ENCODE measurements around the gene DISP2. TPM values are rescaled to one million over a fixed set of nuclear protein-coding genes. Genes with fewer than 3 reads are reported as not detected.
A peak's percentile ranks its signal among the peaks of the same experiment; 100 is the strongest.

DISP2 gene, protein sequence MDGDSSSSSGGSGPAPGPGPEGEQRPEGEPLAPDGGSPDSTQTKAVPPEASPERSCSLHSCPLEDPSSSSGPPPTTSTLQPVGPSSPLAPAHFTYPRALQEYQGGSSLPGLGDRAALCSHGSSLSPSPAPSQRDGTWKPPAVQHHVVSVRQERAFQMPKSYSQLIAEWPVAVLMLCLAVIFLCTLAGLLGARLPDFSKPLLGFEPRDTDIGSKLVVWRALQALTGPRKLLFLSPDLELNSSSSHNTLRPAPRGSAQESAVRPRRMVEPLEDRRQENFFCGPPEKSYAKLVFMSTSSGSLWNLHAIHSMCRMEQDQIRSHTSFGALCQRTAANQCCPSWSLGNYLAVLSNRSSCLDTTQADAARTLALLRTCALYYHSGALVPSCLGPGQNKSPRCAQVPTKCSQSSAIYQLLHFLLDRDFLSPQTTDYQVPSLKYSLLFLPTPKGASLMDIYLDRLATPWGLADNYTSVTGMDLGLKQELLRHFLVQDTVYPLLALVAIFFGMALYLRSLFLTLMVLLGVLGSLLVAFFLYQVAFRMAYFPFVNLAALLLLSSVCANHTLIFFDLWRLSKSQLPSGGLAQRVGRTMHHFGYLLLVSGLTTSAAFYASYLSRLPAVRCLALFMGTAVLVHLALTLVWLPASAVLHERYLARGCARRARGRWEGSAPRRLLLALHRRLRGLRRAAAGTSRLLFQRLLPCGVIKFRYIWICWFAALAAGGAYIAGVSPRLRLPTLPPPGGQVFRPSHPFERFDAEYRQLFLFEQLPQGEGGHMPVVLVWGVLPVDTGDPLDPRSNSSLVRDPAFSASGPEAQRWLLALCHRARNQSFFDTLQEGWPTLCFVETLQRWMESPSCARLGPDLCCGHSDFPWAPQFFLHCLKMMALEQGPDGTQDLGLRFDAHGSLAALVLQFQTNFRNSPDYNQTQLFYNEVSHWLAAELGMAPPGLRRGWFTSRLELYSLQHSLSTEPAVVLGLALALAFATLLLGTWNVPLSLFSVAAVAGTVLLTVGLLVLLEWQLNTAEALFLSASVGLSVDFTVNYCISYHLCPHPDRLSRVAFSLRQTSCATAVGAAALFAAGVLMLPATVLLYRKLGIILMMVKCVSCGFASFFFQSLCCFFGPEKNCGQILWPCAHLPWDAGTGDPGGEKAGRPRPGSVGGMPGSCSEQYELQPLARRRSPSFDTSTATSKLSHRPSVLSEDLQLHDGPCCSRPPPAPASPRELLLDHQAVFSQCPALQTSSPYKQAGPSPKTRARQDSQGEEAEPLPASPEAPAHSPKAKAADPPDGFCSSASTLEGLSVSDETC (N-terminal part only)
- total RNA-seq = 1 to 10 TPM in 2 of 6 donors, under 1 TPM in 4; under 0.01 to 3.5 (median 0.13) TPM

DNA sequence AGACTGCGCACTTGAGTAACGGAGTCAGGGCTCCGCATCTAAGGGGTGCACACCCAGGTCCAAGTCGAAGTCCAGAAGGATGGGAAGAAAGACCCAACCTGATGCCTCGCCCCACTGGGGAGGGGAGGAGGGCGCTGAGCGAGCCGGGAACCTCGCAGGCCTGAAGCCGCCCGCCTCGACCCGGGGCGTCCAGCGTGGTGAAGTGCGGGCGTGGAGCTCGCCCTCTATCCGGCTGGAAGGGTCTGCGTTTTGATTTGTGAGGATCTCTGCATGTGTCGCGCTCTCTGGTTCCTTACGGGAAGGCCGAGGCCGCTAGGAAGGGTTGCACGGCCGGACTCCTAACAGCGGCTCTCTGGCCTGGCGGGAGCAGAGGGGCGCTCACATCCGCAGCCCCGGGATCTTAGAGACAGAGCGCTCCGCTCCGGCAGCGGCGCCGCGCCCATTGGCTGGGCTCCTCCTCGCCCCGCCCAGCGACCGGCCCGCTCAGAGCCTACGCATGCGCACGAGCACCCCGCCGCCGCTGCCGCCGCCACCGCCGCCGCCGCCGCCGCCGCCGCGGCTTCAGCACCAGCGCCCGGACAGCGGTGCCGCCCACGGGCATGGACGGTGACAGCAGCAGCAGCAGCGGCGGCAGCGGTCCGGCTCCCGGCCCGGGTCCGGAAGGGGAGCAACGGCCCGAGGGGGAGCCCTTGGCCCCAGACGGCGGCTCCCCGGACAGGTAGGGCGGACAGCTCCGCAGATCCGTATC, at the start of gene DISP2:
TSS of gene DISP2 (plus strand) at position 497 of the 748 bp plus-strand sequence. CDS start at position 600, 103 bp downstream.
- no peak for TF ChIP-seq POLR2AphosphoS5 (IDR thresholded peaks at IDR 0.05)
- TF ChIP-seq, protein P1, sequence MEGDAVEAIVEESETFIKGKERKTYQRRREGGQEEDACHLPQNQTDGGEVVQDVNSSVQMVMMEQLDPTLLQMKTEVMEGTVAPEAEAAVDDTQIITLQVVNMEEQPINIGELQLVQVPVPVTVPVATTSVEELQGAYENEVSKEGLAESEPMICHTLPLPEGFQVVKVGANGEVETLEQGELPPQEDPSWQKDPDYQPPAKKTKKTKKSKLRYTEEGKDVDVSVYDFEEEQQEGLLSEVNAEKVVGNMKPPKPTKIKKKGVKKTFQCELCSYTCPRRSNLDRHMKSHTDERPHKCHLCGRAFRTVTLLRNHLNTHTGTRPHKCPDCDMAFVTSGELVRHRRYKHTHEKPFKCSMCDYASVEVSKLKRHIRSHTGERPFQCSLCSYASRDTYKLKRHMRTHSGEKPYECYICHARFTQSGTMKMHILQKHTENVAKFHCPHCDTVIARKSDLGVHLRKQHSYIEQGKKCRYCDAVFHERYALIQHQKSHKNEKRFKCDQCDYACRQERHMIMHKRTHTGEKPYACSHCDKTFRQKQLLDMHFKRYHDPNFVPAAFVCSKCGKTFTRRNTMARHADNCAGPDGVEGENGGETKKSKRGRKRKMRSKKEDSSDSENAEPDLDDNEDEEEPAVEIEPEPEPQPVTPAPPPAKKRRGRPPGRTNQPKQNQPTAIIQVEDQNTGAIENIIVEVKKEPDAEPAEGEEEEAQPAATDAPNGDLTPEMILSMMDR (IDR thresholded peaks at IDR 0.05) = peak in 3 of 6 experiments; percentile 10 to 28 (median 12)
- TF ChIP-seq EP300 (IDR thresholded peaks at IDR 0.05) = no peak
- TF ChIP-seq POLR2A (IDR thresholded peaks at IDR 0.05) = no peak
- no peaks in the 10 kb centered on the region for H3K27me3 ChIP-seq
- 9 to 15% methylated on average over 18 to 21 of the region's 82 CpGs for WGBS, 2 donors
- peak within 1 kb of the TSS; percentile 25 to 63 (median 54) for H3K4me3 ChIP-seq
- H3K4me1 ChIP-seq = peaks cover 9 to 19% (median 16%) of the 10 kb centered on the region in 4 donors
- no peak within 1 kb of the TSS for H3K27ac ChIP-seq
- H3K36me3 ChIP-seq = no peaks in the 10 kb centered on the region
- ATAC-seq (ENCODE audit: low FRiP score in 2 of 2) (peak; percentile 76 to 96), DNase-seq (peak; percentile 87 to 99)
- H3K9me3 ChIP-seq = no peaks in the 10 kb centered on the region

DNA sequence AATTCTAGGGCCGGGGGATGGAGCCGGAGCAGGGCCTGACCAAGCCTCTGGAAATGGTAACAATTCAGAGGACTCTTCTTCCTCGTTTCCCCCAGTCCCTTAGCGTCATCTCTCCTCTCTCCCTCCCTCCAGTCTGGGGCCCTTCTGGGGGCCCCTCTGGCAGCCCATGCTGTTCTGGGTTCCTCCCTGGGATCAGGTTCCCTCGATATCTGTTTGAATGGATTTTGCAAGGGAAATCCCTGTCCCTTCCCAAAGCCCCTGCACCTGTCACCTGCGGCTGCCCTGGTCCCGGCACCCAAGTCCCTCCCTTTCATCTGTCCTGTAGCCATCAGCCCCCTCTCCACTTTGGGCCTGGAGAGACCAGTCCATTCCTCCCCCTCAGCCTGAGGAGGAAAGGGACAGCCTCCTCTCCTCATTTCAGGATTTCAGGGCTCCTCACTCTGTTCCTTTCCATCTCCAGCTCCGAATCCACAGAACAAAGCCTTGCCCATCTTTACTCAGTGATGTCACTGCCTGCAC, 48.6 kb upstream of the DISP2 start:
- WGBS, 2 donors = 65 to 69% methylated on average over 8 of the region's 8 CpGs
- H3K4me1 ChIP-seq = peaks cover 20 to 35% (median 28%) of the 10 kb centered on the region in 4 donors
- H3K9me3 ChIP-seq = no peaks in the 10 kb centered on the region
- DNase-seq (no peak), ATAC-seq (ENCODE audit: low FRiP score in 2 of 2) (no peak)
- H3K36me3 ChIP-seq = no peaks in the 10 kb centered on the region
- no peaks in the 10 kb centered on the region for H3K27me3 ChIP-seq
- H3K27ac ChIP-seq = peak overlapping the region in 3 of 4 donors; percentile 87 to 90 (median 90)
- no peak for TF ChIP-seq POLR2AphosphoS5 (IDR thresholded peaks at IDR 0.05)
- TF ChIP-seq, protein P1 (IDR thresholded peaks at IDR 0.05) = no peak
- no peak for TF ChIP-seq POLR2A (IDR thresholded peaks at IDR 0.05)
- TF ChIP-seq EP300 (IDR thresholded peaks at IDR 0.05) = no peak
- H3K4me3 ChIP-seq = peak overlapping the region in 1 of 4 donors; percentile 55

DNA sequence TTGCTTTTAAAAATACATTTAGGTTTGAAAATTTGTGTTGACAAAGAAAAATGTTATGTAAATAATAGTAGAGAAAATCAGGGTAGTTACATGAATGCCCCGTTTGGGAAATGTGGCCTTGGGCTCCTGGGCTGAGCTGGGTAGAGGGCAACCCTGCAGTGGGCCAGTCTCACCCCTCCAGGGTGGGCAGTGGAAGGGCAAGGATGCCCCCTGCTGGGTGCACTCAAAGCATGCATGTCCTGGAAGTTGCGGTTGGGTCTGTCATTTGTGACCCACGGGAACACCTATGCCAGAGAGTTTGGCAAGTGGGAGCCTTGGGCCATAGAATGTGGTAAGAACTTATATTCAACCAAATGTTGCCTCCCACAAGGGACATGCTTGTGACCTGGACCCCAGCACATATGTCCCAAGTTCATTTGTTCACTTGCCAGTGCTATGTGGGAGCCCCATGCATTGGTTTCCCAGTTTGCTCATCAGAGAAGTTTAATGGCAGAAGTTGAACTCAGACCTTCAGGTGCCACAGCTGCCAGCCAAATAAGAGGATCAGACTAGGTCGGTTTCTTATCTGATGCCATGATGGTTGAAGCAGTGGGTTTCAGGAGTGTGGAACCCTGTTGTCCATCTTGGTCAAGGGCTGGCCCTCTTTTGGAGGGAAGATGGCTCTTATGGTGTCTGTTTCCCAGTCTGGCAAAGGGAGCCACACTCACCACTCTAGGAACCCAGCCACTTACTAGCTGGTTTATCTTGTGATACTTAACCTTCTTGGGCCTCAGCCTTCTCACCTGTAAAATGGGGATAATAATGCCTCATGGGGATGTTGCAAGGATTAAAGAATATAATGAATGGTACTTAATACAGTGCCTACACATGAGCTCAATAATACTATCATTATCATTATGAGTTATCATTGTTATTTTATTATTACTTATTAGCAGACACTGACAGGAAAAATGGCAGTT, 47.7 kb upstream of the DISP2 start:
- Histone ChIP-seq H3K9me3 (no peaks in the 10 kb centered on the region), H3K36me3 (no peaks in the 10 kb centered on the region), H3K27ac (no peak overlapping the region), H3K4me1 (peaks cover 20 to 38% (median 28%) of the 10 kb centered on the region in 4 donors), H3K27me3 (no peaks in the 10 kb centered on the region), H3K4me3 (no peak overlapping the region)
- DNase-seq = peak in 1 of 2 donors; percentile 74
- WGBS, 2 donors = 29 to 35% methylated on average over 4 of the region's 4 CpGs
- peak in 1 of 2 donors; percentile 65 for ATAC-seq (ENCODE audit: low FRiP score in 2 of 2)
- TF ChIP-seq POLR2A (IDR thresholded peaks at IDR 0.05) = no peak
- TF ChIP-seq EP300 (IDR thresholded peaks at IDR 0.05) = no peak
- TF ChIP-seq, protein P1 (IDR thresholded peaks at IDR 0.05) = peak; percentile 47 to 80 (median 64)
